CD14-positive monocyte (primary cell): ENCODE results near the gene CHID1. TPM values are rescaled to one million over a fixed set of nuclear protein-coding genes. Genes with fewer than 3 reads are reported as not detected.
A peak's percentile ranks its signal among the peaks of the same experiment; 100 is the strongest.

Experiments used
- DNase-seq, 3 donors: peaks; one replicate each; pipeline ENCODE4 v3.0.0-alpha.2; 2011 to 2022
- H2AFZ ChIP-seq: 2 replicates; pipeline ENCODE4 v1.6.0; 2012; ENCODE audit warnings: mild to moderate bottlenecking, low read depth, low read length, inconsistent platforms; ENCODE audit not compliant: insufficient read depth, poor library complexity, severe bottlenecking
- H3K27ac ChIP-seq, 2 donors: 1 replicate in 1 of 2; 2 replicates in 1 of 2; pipeline ENCODE4 v1.5.1; 2012 to 2013; ENCODE audit warnings: low read length in 2 of 2, control low read depth in 1 of 2, inconsistent platforms in 1 of 2, low read depth in 1 of 2, mild to moderate bottlenecking in 1 of 2
- H3K27me3 ChIP-seq, 2 donors: one replicate each; pipeline versions ENCODE4 v1.6.0 to v1.6.1; 2011 to 2013; ENCODE audit warnings: low read length in 2 of 2; ENCODE audit not compliant: control insufficient read depth in 2 of 2, insufficient read depth in 2 of 2
- H3K36me3 ChIP-seq, 2 donors: replicated peaks in 1 of 2; 1 replicate in 1 of 2; 2 replicates in 1 of 2; pipeline versions ENCODE4 v1.5.1 to v1.6.1; 2012 to 2013; ENCODE audit warnings: low read length in 2 of 2, control low read depth in 1 of 2, inconsistent platforms in 1 of 2, mild to moderate bottlenecking in 1 of 2; ENCODE audit not compliant: insufficient read depth in 2 of 2, control insufficient read depth in 1 of 2
- H3K4me1 ChIP-seq, 2 donors: 1 replicate in 1 of 2; 2 replicates in 1 of 2; pipeline versions ENCODE4 v1.5.1 to v1.6.1; 2012 to 2013; ENCODE audit warnings: low read length in 2 of 2, control low read depth in 1 of 2, inconsistent platforms in 1 of 2, mild to moderate bottlenecking in 1 of 2, moderate library complexity in 1 of 2; ENCODE audit not compliant: insufficient read depth in 2 of 2, control insufficient read depth in 1 of 2
- H3K4me2 ChIP-seq: replicated peaks from 2 replicates; pipeline ENCODE3; 2012; ENCODE audit warnings: low read length, moderate library complexity, mild to moderate bottlenecking; ENCODE audit not compliant: poor library complexity, severe bottlenecking; ENCODE audit errors: extremely low read depth
- H3K4me3 ChIP-seq, 3 experiments: fragments of 200-600 bp in 1 of 3; sonication (generic) in 1 of 3; replicated peaks in 1 of 3; 1 replicate in 2 of 3; 2 replicates in 1 of 3; pipeline ENCODE4 v1.5.1; 2011 to 2013; ENCODE audit warnings: low read length in 3 of 3, mild to moderate bottlenecking in 3 of 3, control low read depth in 2 of 3, low read depth in 2 of 3, inconsistent platforms in 1 of 3, moderate library complexity in 1 of 3
- H3K79me2 ChIP-seq: 2 replicates; pipeline ENCODE4 v1.6.0; 2012; ENCODE audit warnings: mild to moderate bottlenecking, control low read depth, inconsistent platforms, low read length, moderate library complexity; ENCODE audit not compliant: insufficient read depth
- H3K9ac ChIP-seq: 2 replicates; pipeline ENCODE4 v1.6.0; 2017; ENCODE audit warnings: low read length, mild to moderate bottlenecking; ENCODE audit not compliant: insufficient read depth, poor library complexity, severe bottlenecking
- H3K9me3 ChIP-seq, 2 donors: replicated peaks in 1 of 2; 1 replicate in 1 of 2; 2 replicates in 1 of 2; pipeline versions ENCODE4 v1.5.1 to v1.6.1; 2012 to 2013; ENCODE audit warnings: low read length in 2 of 2, control low read depth in 1 of 2; ENCODE audit not compliant: control insufficient read depth in 1 of 2, insufficient read depth in 1 of 2
- H4K20me1 ChIP-seq: 2 replicates; pipeline ENCODE4 v1.6.0; 2012; ENCODE audit warnings: mild to moderate bottlenecking, low read length, control low read depth, moderate library complexity; ENCODE audit not compliant: insufficient read depth
- H3K27ac Mint-ChIP-seq, 7 donors: one replicate each; pipeline ENCODE4 v1.8.0; 2020; ENCODE audit warnings: mild to moderate bottlenecking in 7 of 7, mixed read lengths in 7 of 7, moderate library complexity in 6 of 7, inconsistent platforms in 2 of 7
- H3K27me3 Mint-ChIP-seq, 3 donors: one replicate each; pipeline ENCODE4 v1.8.0; 2021 to 2022; ENCODE audit warnings: low read depth in 3 of 3, mild to moderate bottlenecking in 3 of 3, mixed read lengths in 3 of 3, moderate library complexity in 3 of 3, inconsistent platforms in 1 of 3
- H3K36me3 Mint-ChIP-seq, 2 donors: one replicate each; pipeline ENCODE4 v1.8.0; 2020; ENCODE audit warnings: mixed read lengths in 2 of 2, inconsistent platforms in 1 of 2, mild to moderate bottlenecking in 1 of 2
- H3K4me1 Mint-ChIP-seq: one replicate; pipeline ENCODE4 v1.8.0; 2020; ENCODE audit warnings: mild to moderate bottlenecking, mixed read lengths
- H3K4me3 Mint-ChIP-seq, 2 donors: one replicate each; pipeline ENCODE4 v1.8.0; 2020; ENCODE audit warnings: mild to moderate bottlenecking in 2 of 2, mixed read lengths in 2 of 2, moderate library complexity in 1 of 2
- H3K9me3 Mint-ChIP-seq, 7 donors: one replicate each; pipeline ENCODE4 v1.8.0; 2020 to 2022; ENCODE audit warnings: mixed read lengths in 7 of 7, mild to moderate bottlenecking in 6 of 7, moderate library complexity in 6 of 7, inconsistent platforms in 2 of 7
- WGBS: methylation state at CpG from one replicate; pipeline ENCODE4 v1.1.5; 2013; ENCODE audit warnings: missing lambda C conversion rate; ENCODE audit not compliant: insufficient coverage; 5-methylcytosine and 5-hydroxymethylcytosine counted together
- intact Hi-C, 2 donors: fragments of 100-400 bp; cut with micrococcal nuclease; formaldehyde crosslinking; loops; one replicate each; pipeline versions ENCODE4 v1.15.0 to v1.15.1; 2023
- polyA plus RNA-seq, 3 donors: library from polyadenylated mRNA; depleted of rRNA in 1 of 3; unstranded in 2 of 3; stranded (reverse) in 1 of 3; fragments of 300-500 nt in 2 of 3; fragments of >200 nt in 1 of 3; fragmentation: Illumina TruSeq in 2 of 3; gene quantifications; 1 replicate in 2 of 3; 2 replicates in 1 of 3; pipeline ENCODE4 v1.2.3, GENCODE V29; 2012 to 2021
- TF ChIP-seq, protein P1 (sequence below): fragments of 200-600 bp; IDR thresholded peaks from one replicate; pipeline ENCODE4 v1.8.0; 2022; ENCODE audit warnings: antibody characterized with exemption, mild to moderate bottlenecking

The CHID1 gene
- polyA plus RNA-seq, 3 donors = 23.2 to 45.4 (median 45.0) TPM

DNA sequence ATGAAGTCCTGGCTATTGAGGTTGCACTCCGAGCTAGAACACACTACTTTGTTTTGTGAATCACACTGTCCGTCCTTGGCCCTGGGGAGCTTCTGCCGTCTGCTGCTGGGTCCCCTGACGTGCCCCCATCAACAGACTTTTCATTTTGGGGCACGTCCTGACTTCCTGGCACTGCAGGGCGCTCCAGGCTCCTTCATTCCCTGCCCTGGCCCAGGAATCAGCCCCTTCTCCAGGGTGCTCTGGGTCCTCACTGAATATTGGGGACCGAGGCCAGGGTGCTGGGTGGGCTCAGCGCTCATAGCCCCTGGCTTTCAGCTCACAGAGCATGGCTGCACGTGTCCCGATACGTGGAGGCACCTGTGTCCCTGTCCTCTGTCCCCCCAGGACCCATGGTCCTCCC lies 45.7 kb downstream of the CHID1 start:
- intact Hi-C loops = no loop called here
- TF ChIP-seq, protein P1, sequence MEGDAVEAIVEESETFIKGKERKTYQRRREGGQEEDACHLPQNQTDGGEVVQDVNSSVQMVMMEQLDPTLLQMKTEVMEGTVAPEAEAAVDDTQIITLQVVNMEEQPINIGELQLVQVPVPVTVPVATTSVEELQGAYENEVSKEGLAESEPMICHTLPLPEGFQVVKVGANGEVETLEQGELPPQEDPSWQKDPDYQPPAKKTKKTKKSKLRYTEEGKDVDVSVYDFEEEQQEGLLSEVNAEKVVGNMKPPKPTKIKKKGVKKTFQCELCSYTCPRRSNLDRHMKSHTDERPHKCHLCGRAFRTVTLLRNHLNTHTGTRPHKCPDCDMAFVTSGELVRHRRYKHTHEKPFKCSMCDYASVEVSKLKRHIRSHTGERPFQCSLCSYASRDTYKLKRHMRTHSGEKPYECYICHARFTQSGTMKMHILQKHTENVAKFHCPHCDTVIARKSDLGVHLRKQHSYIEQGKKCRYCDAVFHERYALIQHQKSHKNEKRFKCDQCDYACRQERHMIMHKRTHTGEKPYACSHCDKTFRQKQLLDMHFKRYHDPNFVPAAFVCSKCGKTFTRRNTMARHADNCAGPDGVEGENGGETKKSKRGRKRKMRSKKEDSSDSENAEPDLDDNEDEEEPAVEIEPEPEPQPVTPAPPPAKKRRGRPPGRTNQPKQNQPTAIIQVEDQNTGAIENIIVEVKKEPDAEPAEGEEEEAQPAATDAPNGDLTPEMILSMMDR = no peak

DNA sequence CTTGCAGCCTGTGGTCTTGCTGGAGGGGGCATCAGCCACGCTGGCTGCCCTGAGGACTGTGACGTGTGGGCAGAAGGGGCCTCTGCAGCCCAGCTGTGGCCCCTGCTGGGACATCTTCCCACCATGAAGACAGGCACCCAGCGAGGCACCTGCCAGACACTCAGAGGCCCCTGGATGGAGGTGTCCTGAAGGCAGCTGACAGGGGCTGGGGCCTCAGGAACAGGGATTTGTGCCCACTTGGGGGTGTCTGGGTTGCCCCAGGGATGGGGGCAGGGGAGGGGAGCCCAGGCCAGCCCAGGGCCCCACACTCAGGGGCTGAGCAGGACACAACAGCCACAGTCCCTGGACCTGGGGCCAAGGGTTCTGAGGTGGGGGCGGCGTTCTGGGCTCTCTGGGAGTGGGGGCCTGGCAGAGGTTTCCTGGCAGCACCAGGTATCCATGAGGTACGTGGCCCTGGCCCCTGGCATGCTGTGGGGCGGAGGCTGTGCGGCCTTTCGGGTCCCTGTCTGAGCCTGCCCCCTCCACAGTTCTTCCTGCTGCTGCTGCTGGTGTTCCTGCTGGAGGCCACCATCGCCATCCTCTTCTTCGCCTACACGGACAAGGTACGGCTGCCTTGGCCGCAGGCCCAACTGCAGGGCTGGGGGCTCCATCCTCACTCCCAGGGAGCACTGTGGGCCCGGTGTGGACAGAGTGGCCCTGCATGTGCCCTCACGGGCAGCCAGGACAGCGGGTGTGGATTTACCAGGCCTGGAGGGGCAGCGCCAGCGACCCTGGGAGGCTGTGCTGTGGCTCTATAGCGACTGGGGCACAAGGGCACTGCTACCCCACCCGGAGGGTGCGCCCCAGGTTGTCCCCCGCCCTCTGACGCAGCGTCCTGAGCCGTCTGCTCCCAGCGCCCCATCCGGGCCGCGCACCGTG lies 46.4 kb downstream of the CHID1 start:
- H3K4me1 Mint-ChIP-seq = peaks cover 5% of the 10 kb centered on the region

More for the DNA sequence above, 45.7 kb downstream of the CHID1 start:
- Histone ChIP-seq H3K4me1 (no peaks in the 10 kb centered on the region), H4K20me1 (peaks cover 19% of the 10 kb centered on the region), H3K27ac (no peak overlapping the region), H3K27me3 (no peaks in the 10 kb centered on the region), H2AFZ (no peak overlapping the region), H3K4me2 (no peak overlapping the region), H3K9me3 (no peaks in the 10 kb centered on the region), H3K9ac (no peak overlapping the region), H3K79me2 (no peaks in the 10 kb centered on the region), H3K4me3 (no peak overlapping the region), H3K36me3 (peaks cover 3 to 6% of the 10 kb centered on the region in 2 donors)
- H3K9me3 Mint-ChIP-seq = peaks cover 0 to 2% (median 0%) of the 10 kb centered on the region in 7 donors
- H3K36me3 Mint-ChIP-seq = peaks cover 2 to 7% of the 10 kb centered on the region in 2 donors
- no peak overlapping the region for H3K4me3 Mint-ChIP-seq
- H3K27ac Mint-ChIP-seq = no peak overlapping the region
- DNase-seq = no peak
- no peaks in the 10 kb centered on the region for H3K27me3 Mint-ChIP-seq
- H3K4me1 Mint-ChIP-seq = peaks cover 2% of the 10 kb centered on the region
- WGBS = 84% methylated on average over 9 of the region's 11 CpGs

More for the DNA sequence above, 46.4 kb downstream of the CHID1 start:
- intact Hi-C loops = no loop called here
- H3K27me3 ChIP-seq = no peaks in the 10 kb centered on the region
- H3K9me3 ChIP-seq = no peaks in the 10 kb centered on the region
- H3K79me2 ChIP-seq = no peaks in the 10 kb centered on the region
- Mint-ChIP-seq H3K27ac (peak overlapping the region in 1 of 7 donors; percentile 33), H3K4me3 (no peak overlapping the region), H3K9me3 (peaks cover 0 to 2% (median 0%) of the 10 kb centered on the region in 7 donors), H3K36me3 (peaks cover 2 to 7% of the 10 kb centered on the region in 2 donors), H3K27me3 (peaks cover 0 to 1% (median 0%) of the 10 kb centered on the region in 3 donors)
- no peak overlapping the region for H3K9ac ChIP-seq
- no peak overlapping the region for H2AFZ ChIP-seq
- H3K4me3 ChIP-seq = no peak overlapping the region
- DNase-seq = no peak
- TF ChIP-seq, protein P1 = no peak
- H4K20me1 ChIP-seq = peaks cover 25% of the 10 kb centered on the region
- H3K36me3 ChIP-seq = peaks cover 3 to 6% of the 10 kb centered on the region in 2 donors
- no peak overlapping the region for H3K27ac ChIP-seq
- no peaks in the 10 kb centered on the region for H3K4me1 ChIP-seq
- WGBS = 91% methylated on average over 19 of the region's 31 CpGs
- H3K4me2 ChIP-seq = no peak overlapping the region
